WTC11 (cell line): ENCODE results near the gene GAP43. TPM values are rescaled to one million over a fixed set of nuclear protein-coding genes. Genes with fewer than 3 reads are reported as not detected.

Experiments used
- ATAC-seq: fragments of 200-7000 bp; cut with Tn5 transposase; 2 replicates; pipeline ENCODE4 v1.10.0; 2021; ENCODE audit warnings: mild to moderate bottlenecking, moderate library complexity
- CTCF ChIA-PET: fragments of 300-600 bp; sonication (Branson Sonifier 250); formaldehyde crosslinking; loops from one replicate; lab custom pipeline; 2021; ENCODE audit warnings: antibody characterized with exemption; lab: Charles Lee
- POLR2A ChIA-PET: fragments of 350-600 bp; sonication (Branson Sonifier 250); formaldehyde crosslinking; loops from one replicate; lab custom pipeline; 2021; ENCODE audit warnings: antibody characterized with exemption; lab: Charles Lee
- DNase-seq: peaks from one replicate; pipeline ENCODE4 v3.0.0; 2021; ENCODE audit warnings: low spot score
- H3K27ac Mint-ChIP-seq: 2 replicates; pipeline ENCODE4 v1.8.0; 2021; ENCODE audit warnings: mixed read lengths
- H3K27me3 Mint-ChIP-seq: 2 replicates; pipeline ENCODE4 v1.8.0; 2021; ENCODE audit warnings: low read depth, mild to moderate bottlenecking, moderate library complexity, mixed read lengths
- H3K36me3 Mint-ChIP-seq: 2 replicates; pipeline ENCODE4 v1.8.0; 2021; ENCODE audit warnings: mixed read lengths
- H3K4me1 Mint-ChIP-seq: 2 replicates; pipeline ENCODE4 v1.8.0; 2022; ENCODE audit warnings: mixed read lengths
- H3K4me3 Mint-ChIP-seq: 2 replicates; pipeline ENCODE4 v1.8.0; 2021; ENCODE audit warnings: mild to moderate bottlenecking, moderate library complexity, mixed read lengths
- H3K9me3 Mint-ChIP-seq: 2 replicates; pipeline ENCODE4 v1.8.0; 2021; ENCODE audit warnings: mixed read lengths
- EMX1 ChIP-seq: fragments of 250-450 bp; sonication (Bioruptor Pico); IDR thresholded peaks from 2 replicates; pipeline ENCODE4 v1.8.0; 2021; ENCODE audit warnings: mild to moderate bottlenecking
- ESRRA ChIP-seq: sonication (generic); formaldehyde crosslinking; IDR thresholded peaks from 2 replicates; pipeline ENCODE4 v1.8.1; 2022; ENCODE audit warnings: mild to moderate bottlenecking, missing genetic modification reagents, borderline replicate concordance
- GRHL2 ChIP-seq: fragments of 250-450 bp; sonication (Bioruptor Pico); IDR thresholded peaks from 2 replicates; pipeline ENCODE4 v1.8.0; 2022; ENCODE audit warnings: mild to moderate bottlenecking, moderate library complexity; ENCODE audit not compliant: insufficient replicate concordance, severe bottlenecking
- IRF2 ChIP-seq: sonication (generic); formaldehyde crosslinking; IDR thresholded peaks from 2 replicates; pipeline ENCODE4 v1.8.0; 2022; ENCODE audit warnings: low read depth, missing genetic modification reagents, borderline replicate concordance
- NFATC4 ChIP-seq: fragments of 250-450 bp; sonication (Bioruptor Pico); IDR thresholded peaks from 2 replicates; pipeline ENCODE4 v1.9.0; 2021; ENCODE audit warnings: mild to moderate bottlenecking
- SMAD3 ChIP-seq: sonication (generic); formaldehyde crosslinking; IDR thresholded peaks from 2 replicates; pipeline ENCODE4 v1.8.0; 2022; ENCODE audit warnings: missing genetic modification reagents, mild to moderate bottlenecking, borderline replicate concordance
- TCF7 ChIP-seq: sonication (generic); formaldehyde crosslinking; IDR thresholded peaks from 2 replicates; pipeline ENCODE4 v1.8.0; 2022; ENCODE audit warnings: mild to moderate bottlenecking, low read depth, missing genetic modification reagents, moderate library complexity
- TEAD1 ChIP-seq: sonication (generic); formaldehyde crosslinking; IDR thresholded peaks from 2 replicates; pipeline ENCODE4 v1.8.0; 2022; ENCODE audit warnings: mild to moderate bottlenecking, missing genetic modification reagents
- TEAD4 ChIP-seq: sonication (generic); formaldehyde crosslinking; IDR thresholded peaks from 2 replicates; pipeline ENCODE4 v1.8.0; 2022; ENCODE audit warnings: mild to moderate bottlenecking, missing genetic modification reagents
- ZBTB21 ChIP-seq: sonication (generic); formaldehyde crosslinking; IDR thresholded peaks from 2 replicates; pipeline ENCODE4 v1.8.1; 2023; ENCODE audit warnings: mild to moderate bottlenecking, missing genetic modification reagents, borderline replicate concordance
- ZNF121 ChIP-seq: sonication (generic); formaldehyde crosslinking; IDR thresholded peaks from 2 replicates; pipeline ENCODE4 v1.8.0; 2023; ENCODE audit warnings: missing genetic modification reagents
- ZNF138 ChIP-seq: sonication (generic); formaldehyde crosslinking; conservative IDR thresholded peaks from 2 replicates; pipeline ENCODE4 v1.8.1; 2022; ENCODE audit warnings: mild to moderate bottlenecking, moderate library complexity, missing genetic modification reagents
- ZNF317 ChIP-seq: sonication (generic); formaldehyde crosslinking; IDR thresholded peaks from 2 replicates; pipeline ENCODE4 v1.8.1; 2023; ENCODE audit warnings: low read depth, mild to moderate bottlenecking, moderate library complexity, missing genetic modification reagents, borderline replicate concordance
- total RNA-seq: library from RNA; stranded (reverse); gene quantifications from 3 replicates; pipeline ENCODE4 v1.2.3, GENCODE V29; 2021
- TF ChIP-seq, protein P1 (sequence below): sonication (generic); formaldehyde crosslinking; IDR thresholded peaks from 2 replicates; pipeline ENCODE4 v1.8.1; 2023; ENCODE audit warnings: mild to moderate bottlenecking, missing genetic modification reagents
- TF ChIP-seq, protein P2 (sequence below): sonication (generic); formaldehyde crosslinking; IDR thresholded peaks from 2 replicates; pipeline ENCODE4 v1.8.1; 2023; ENCODE audit warnings: mild to moderate bottlenecking, missing genetic modification reagents, moderate library complexity
- TF ChIP-seq, protein P3 (sequence below): sonication (generic); formaldehyde crosslinking; IDR thresholded peaks from 2 replicates; pipeline ENCODE4 v1.8.0; 2022; ENCODE audit warnings: mild to moderate bottlenecking, missing genetic modification reagents
- TF ChIP-seq, protein P4 (sequence below): sonication (generic); formaldehyde crosslinking; IDR thresholded peaks from 2 replicates; pipeline ENCODE4 v1.8.1; 2023; ENCODE audit warnings: mild to moderate bottlenecking, moderate library complexity, missing genetic modification reagents
- TF ChIP-seq, protein P5 (sequence below): sonication (generic); formaldehyde crosslinking; IDR thresholded peaks from 2 replicates; pipeline ENCODE4 v1.8.1; 2023; ENCODE audit warnings: mild to moderate bottlenecking, missing genetic modification reagents, borderline replicate concordance

Gene GAP43
- total RNA-seq, 1 experiment from 2014 or later, result 19.9 TPM

DNA sequence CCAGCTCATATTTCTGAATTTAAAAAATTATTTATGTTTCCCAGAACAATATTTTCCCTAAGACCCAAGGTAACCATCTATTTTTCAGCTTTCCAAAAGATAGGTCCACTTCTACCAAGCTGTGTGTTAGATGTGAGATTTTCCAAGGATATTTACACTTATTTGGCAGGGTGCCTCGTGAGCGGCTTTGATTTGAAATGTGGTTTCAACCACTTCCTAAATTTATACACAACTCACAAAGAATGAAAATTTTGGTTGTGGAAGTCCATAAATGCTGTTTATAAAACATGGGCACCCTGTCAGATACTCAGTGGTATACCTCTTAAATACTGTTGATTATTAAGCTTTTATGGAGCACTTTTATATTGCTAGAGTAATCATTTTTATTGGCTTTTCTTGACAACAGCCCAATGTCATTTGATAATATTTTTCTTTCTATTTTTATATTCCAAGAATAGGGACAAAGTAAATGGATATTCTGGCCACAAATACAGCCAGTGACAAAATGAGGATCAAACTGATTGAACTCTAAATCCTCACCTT is 57.6 kb downstream of the GAP43 start (continued):
- TF ChIP-seq, protein P1, sequence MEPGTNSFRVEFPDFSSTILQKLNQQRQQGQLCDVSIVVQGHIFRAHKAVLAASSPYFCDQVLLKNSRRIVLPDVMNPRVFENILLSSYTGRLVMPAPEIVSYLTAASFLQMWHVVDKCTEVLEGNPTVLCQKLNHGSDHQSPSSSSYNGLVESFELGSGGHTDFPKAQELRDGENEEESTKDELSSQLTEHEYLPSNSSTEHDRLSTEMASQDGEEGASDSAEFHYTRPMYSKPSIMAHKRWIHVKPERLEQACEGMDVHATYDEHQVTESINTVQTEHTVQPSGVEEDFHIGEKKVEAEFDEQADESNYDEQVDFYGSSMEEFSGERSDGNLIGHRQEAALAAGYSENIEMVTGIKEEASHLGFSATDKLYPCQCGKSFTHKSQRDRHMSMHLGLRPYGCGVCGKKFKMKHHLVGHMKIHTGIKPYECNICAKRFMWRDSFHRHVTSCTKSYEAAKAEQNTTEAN (CRISPR knock-in tag), result no peak
- TF ChIP-seq SMAD3 (CRISPR knock-in tag), result no peak
- no peak for TF ChIP-seq ESRRA (CRISPR knock-in tag)
- no peak for TF ChIP-seq ZNF317 (CRISPR knock-in tag)
- TF ChIP-seq TEAD1 (CRISPR knock-in tag), result no peak
- TF ChIP-seq ZNF138 (CRISPR knock-in tag), result no peak

DNA sequence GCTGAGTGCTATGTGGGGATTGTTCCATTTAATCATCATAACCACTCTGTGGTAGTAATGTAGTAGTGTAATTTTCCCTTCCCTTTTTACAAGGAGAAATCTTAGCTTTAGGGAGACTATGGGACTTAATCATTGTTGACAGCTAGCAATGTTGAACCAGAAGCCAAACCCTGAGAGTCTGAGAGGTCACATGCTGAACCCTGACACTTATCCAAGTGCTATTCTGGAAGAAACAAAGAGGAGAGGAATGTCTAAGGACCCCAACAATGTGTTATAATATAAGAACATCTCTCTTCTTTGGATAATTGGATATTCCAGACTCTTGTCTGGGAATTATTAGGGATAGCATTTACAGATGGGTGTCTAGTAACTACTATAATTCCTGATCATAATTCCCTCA is 58.4 kb downstream of the GAP43 start:
- POLR2A ChIA-PET, result no interaction called here
- Mint-ChIP-seq H3K27ac (no peak overlapping the region), H3K36me3 (0 out of 2 replicates have a peak, but pooled peaks cover 2% of the 10 kb centered on the region), H3K4me3 (no peak overlapping the region), H3K9me3 (no peaks in the 10 kb centered on the region), H3K4me1 (no peaks in the 10 kb centered on the region), H3K27me3 (no peaks in the 10 kb centered on the region)
- ATAC-seq, result no peak
- TF ChIP-seq ZNF138 (CRISPR knock-in tag), result no peak
- TF ChIP-seq GRHL2, result no peak
- TF ChIP-seq ZNF121 (CRISPR knock-in tag), result no peak
- TF ChIP-seq, protein P2, sequence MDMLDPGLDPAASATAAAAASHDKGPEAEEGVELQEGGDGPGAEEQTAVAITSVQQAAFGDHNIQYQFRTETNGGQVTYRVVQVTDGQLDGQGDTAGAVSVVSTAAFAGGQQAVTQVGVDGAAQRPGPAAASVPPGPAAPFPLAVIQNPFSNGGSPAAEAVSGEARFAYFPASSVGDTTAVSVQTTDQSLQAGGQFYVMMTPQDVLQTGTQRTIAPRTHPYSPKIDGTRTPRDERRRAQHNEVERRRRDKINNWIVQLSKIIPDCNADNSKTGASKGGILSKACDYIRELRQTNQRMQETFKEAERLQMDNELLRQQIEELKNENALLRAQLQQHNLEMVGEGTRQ (CRISPR knock-in tag), result no peak
- TF ChIP-seq, protein P3, sequence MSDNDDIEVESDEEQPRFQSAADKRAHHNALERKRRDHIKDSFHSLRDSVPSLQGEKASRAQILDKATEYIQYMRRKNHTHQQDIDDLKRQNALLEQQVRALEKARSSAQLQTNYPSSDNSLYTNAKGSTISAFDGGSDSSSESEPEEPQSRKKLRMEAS (CRISPR knock-in tag), result no peak
- no peak for TF ChIP-seq IRF2 (CRISPR knock-in tag)
- TF ChIP-seq ZBTB21, result no peak
- TF ChIP-seq, protein P4, sequence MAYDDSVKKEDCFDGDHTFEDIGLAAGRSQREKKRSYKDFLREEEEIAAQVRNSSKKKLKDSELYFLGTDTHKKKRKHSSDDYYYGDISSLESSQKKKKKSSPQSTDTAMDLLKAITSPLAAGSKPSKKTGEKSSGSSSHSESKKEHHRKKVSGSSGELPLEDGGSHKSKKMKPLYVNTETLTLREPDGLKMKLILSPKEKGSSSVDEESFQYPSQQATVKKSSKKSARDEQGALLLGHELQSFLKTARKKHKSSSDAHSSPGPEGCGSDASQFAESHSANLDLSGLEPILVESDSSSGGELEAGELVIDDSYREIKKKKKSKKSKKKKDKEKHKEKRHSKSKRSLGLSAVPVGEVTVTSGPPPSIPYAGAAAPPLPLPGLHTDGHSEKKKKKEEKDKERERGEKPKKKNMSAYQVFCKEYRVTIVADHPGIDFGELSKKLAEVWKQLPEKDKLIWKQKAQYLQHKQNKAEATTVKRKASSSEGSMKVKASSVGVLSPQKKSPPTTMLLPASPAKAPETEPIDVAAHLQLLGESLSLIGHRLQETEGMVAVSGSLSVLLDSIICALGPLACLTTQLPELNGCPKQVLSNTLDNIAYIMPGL (CRISPR knock-in tag), result no peak
- no peak for TF ChIP-seq TCF7
- TF ChIP-seq TEAD4 (CRISPR knock-in tag), result no peak
- TF ChIP-seq, protein P5, sequence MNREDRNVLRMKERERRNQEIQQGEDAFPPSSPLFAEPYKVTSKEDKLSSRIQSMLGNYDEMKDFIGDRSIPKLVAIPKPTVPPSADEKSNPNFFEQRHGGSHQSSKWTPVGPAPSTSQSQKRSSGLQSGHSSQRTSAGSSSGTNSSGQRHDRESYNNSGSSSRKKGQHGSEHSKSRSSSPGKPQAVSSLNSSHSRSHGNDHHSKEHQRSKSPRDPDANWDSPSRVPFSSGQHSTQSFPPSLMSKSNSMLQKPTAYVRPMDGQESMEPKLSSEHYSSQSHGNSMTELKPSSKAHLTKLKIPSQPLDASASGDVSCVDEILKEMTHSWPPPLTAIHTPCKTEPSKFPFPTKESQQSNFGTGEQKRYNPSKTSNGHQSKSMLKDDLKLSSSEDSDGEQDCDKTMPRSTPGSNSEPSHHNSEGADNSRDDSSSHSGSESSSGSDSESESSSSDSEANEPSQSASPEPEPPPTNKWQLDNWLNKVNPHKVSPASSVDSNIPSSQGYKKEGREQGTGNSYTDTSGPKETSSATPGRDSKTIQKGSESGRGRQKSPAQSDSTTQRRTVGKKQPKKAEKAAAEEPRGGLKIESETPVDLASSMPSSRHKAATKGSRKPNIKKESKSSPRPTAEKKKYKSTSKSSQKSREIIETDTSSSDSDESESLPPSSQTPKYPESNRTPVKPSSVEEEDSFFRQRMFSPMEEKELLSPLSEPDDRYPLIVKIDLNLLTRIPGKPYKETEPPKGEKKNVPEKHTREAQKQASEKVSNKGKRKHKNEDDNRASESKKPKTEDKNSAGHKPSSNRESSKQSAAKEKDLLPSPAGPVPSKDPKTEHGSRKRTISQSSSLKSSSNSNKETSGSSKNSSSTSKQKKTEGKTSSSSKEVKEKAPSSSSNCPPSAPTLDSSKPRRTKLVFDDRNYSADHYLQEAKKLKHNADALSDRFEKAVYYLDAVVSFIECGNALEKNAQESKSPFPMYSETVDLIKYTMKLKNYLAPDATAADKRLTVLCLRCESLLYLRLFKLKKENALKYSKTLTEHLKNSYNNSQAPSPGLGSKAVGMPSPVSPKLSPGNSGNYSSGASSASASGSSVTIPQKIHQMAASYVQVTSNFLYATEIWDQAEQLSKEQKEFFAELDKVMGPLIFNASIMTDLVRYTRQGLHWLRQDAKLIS (CRISPR knock-in tag), result no peak
- TF ChIP-seq EMX1 (CRISPR knock-in tag), result no peak
- TF ChIP-seq NFATC4 (CRISPR knock-in tag), result no peak
- CTCF ChIA-PET, result no interaction called here
- no peak for DNase-seq
